ENCODE measurements around the gene OGFR. TPM values are rescaled to one million over a fixed set of nuclear protein-coding genes. Genes with fewer than 3 reads are reported as not detected.

OGFR gene
- total and polyA plus RNA-seq, 2 experiments from 2014 or later = 9.6 to 50.6 TPM

GRCh38 chr20:62769346-62770071 is 35.1 kb upstream of the OGFR start:
- Histone ChIP-seq H3K27ac (ENCODE audit: low read depth) (no peak overlapping the region), H2AFZ (no peak overlapping the region), H4K20me1 (replicated peaks; ENCODE audit: insufficient read depth) (no peaks in the 10 kb centered on the region), H3K36me3 (ENCODE audit: insufficient read depth) (no peaks in the 10 kb centered on the region), H3K4me3 (no peak overlapping the region), H3K4me2 (no peak overlapping the region), H3F3A (replicated peaks; ENCODE audit: low read depth) (0 out of 2 replicates have a peak, but pooled peaks cover 2% of the 10 kb centered on the region), H3K27me3 (ENCODE audit: insufficient read depth) (no peaks in the 10 kb centered on the region), H3K9me2 (ENCODE audit: insufficient read depth) (no peaks in the 10 kb centered on the region), H3K79me2 (replicated peaks; ENCODE audit: insufficient read depth) (no peaks in the 10 kb centered on the region), H3K4me1 (ENCODE audit: insufficient read depth) (no peaks in the 10 kb centered on the region; the same call in 1 of the 2 replicates)
- ATAC-seq (no peak), DNase-seq (ENCODE audit: low spot score) (no peak)
- no peaks in the 10 kb centered on the region for H3K9me3 Mint-ChIP-seq
- TF ChIP-seq POLR2AphosphoS5 (IDR thresholded peaks at IDR 0.05; ENCODE audit: low read depth) (no peak), JUNB (IDR thresholded peaks at IDR 0.05; ENCODE audit: unreplicated experiment) (no peak), ZNF462 (CRISPR knock-in tag; IDR thresholded peaks at IDR 0.05) (no peak), ETS1 (IDR thresholded peaks at IDR 0.05) (no peak), ZNF331 (CRISPR knock-in tag; IDR thresholded peaks at IDR 0.05; ENCODE audit: low read depth) (no peak)
- peaks cover 6% of the 10 kb centered on the region for H3K27me3 Mint-ChIP-seq (ENCODE audit: insufficient read depth, low read depth, poor library complexity)
- no peak overlapping the region for H3K4me3 Mint-ChIP-seq
- H3K36me3 Mint-ChIP-seq (ENCODE audit: low read depth) = no peaks in the 10 kb centered on the region
- H3K4me1 Mint-ChIP-seq = peaks cover 20% of the 10 kb centered on the region
- H3K27ac Mint-ChIP-seq = peak overlapping the region; percentile 68; the same call in 1 of the 2 replicates

Data from GM23338 (cell line).